GM12875 (cell line): ENCODE data around the gene BPIFB1.
A peak's percentile ranks its signal among the peaks of the same experiment; 100 is the strongest.

Experiments
- H3K4me3 ChIP-seq: one replicate; pipeline ENCODE4 v1.5.1; 2011; ENCODE audit warnings: low read depth, low read length, control low read depth
- CTCF ChIP-seq: IDR thresholded peaks from 2 replicates; pipeline ENCODE4 v1.5.1; 2011; ENCODE audit warnings: low read depth, mild to moderate bottlenecking, control low read depth, inconsistent platforms, low read length, moderate library complexity, borderline replicate concordance; ENCODE audit not compliant: insufficient read depth

The BPIFB1 gene

GRCh38 chr20:33291830-33292355 lies 8.9 kb downstream of the BPIFB1 start:
- peak; percentile 98 for TF ChIP-seq CTCF
- H3K4me3 ChIP-seq = no peak overlapping the region

GRCh38 chr20:33296206-33296605 lies 13.2 kb downstream of the BPIFB1 start:
- no peak for TF ChIP-seq CTCF
- no peak overlapping the region for H3K4me3 ChIP-seq

GRCh38 chr20:33298391-33298790 lies 15.4 kb downstream of the BPIFB1 start:
- H3K4me3 ChIP-seq = no peak overlapping the region
- no peak for TF ChIP-seq CTCF

- no peak overlapping the region for H3K4me3 ChIP-seq
- peak; percentile 95 for TF ChIP-seq CTCF
Observed at GRCh38 chr20:33299111-33299603, 16.1 kb downstream of the BPIFB1 start.

GRCh38 chr20:33301192-33301930 lies 18.3 kb downstream of the BPIFB1 start:
- TF ChIP-seq CTCF = no peak
- no peak overlapping the region for H3K4me3 ChIP-seq

- no peak overlapping the region for H3K4me3 ChIP-seq
- no peak for TF ChIP-seq CTCF
Observed at GRCh38 chr20:33303595-33303994, 20.6 kb downstream of the BPIFB1 start.

- H3K4me3 ChIP-seq = no peak overlapping the region
- TF ChIP-seq CTCF = no peak
Observed at GRCh38 chr20:33304046-33304445, 21.0 kb downstream of the BPIFB1 start.
